ENCODE data around the gene HMSD. TPM values are rescaled to one million over a fixed set of nuclear protein-coding genes. Genes with fewer than 3 reads are reported as not detected.

The HMSD gene
- not detected in 2 replicates for total RNA-seq

GRCh38 chr18:63949068-63949737 lies at the start of gene HMSD:
Gene HMSD, plus strand, starts transcription at chr18:63949301. Its CDS starts 4,155 bp downstream, at chr18:63953456.

GRCh38 chr18:63907664-63908063 lies 41.4 kb upstream of the HMSD start, which contains the start of gene SERPINB10:
Gene SERPINB10, plus strand, starts transcription at chr18:63907958. Its CDS starts 7,553 bp downstream, at chr18:63915511.

GRCh38 chr18:63969942-63970808 lies 21.1 kb downstream of the HMSD start, which contains the start of gene SERPINB8:
Gene SERPINB8, plus strand, starts transcription at chr18:63970081. Its CDS starts 8,228 bp downstream, at chr18:63978309.

Other genes starting within 250 kb of the HMSD start
- gene SERPINB11, start 246.3 kb upstream of the HMSD start, total RNA-seq: not detected in 2 replicates
- 0.79 and 15.1 TPM in 2 replicates for gene SERPINB7, start 173.9 kb upstream of the HMSD start, total RNA-seq
- 0.98 and 4.7 TPM in 2 replicates for gene SERPINB2, start 61.6 kb upstream of the HMSD start, total RNA-seq
- gene SERPINB10, start 41.3 kb upstream of the HMSD start, total RNA-seq: not detected in 2 replicates
- gene SERPINB8, start 20.8 kb downstream of the HMSD start, total RNA-seq: 3.8 and 4.7 TPM in 2 replicates
- not detected in 2 replicates for gene LINC00305, start 199.8 kb downstream of the HMSD start, total RNA-seq